Measurements from ENCODE around the gene AR. TPM values are rescaled to one million over a fixed set of nuclear protein-coding genes. Genes with fewer than 3 reads are reported as not detected.

Gene AR
- total RNA-seq, 2 donors from 2014 or later = 1.5 to 2.2 TPM

DNA sequence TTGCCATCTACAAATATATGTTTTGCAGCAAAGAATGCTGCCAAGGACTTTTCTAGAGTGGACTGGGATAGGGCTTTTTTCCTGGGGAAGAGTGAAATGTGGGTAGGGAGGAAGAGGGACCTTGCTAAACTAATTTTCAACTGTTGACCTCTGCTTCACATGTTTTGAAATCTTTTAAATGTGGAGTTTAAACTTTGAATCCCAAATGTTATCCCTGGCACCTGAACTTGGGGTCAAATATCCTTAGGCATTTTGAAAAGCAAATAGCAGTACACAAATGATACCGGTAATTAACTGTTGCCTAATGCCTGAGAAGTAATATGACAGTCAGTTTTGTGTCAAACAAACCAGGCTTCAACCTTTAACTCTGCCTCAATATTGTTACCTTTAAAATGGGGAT lies 7.3 kb upstream of the AR start:
- Histone ChIP-seq H3K9ac (ENCODE audit: extremely low read depth, low read length, poor library complexity, severe bottlenecking) (no peak overlapping the region), H3K4me1 (ENCODE audit: control insufficient read depth, insufficient read depth, low read length) (no peaks in the 10 kb centered on the region), H3K36me3 (ENCODE audit: control insufficient read depth, insufficient read depth, low read length) (no peaks in the 10 kb centered on the region), H3K27ac (ENCODE audit: low read depth, low read length) (no peak overlapping the region), H3K27me3 (ENCODE audit: control insufficient read depth, insufficient read depth, low read length, poor library complexity, severe bottlenecking) (no peaks in the 10 kb centered on the region), H3K9me3 (ENCODE audit: control insufficient read depth, low read length) (no peaks in the 10 kb centered on the region), H3K4me3 (ENCODE audit: low read length) (no peak overlapping the region)
- Mint-ChIP-seq H3K9me3 (peaks cover 37% of the 10 kb centered on the region), H3K36me3 (ENCODE audit: low read depth) (no peaks in the 10 kb centered on the region), H3K27ac (no peak overlapping the region), H3K27me3 (ENCODE audit: insufficient read depth) (peaks cover 5% of the 10 kb centered on the region), H3K4me3 (no peak overlapping the region), H3K4me1 (no peaks in the 10 kb centered on the region)
- 88% methylated on average over 1 of the region's 1 CpG; no CpG with 5 or more reads in 1 of the 2 experiments for WGBS, 2 experiments (ENCODE audit: insufficient coverage in 1 of 2, insufficient read length in 1 of 2)
- DNase-seq = no peak
- TF ChIP-seq, protein P1, sequence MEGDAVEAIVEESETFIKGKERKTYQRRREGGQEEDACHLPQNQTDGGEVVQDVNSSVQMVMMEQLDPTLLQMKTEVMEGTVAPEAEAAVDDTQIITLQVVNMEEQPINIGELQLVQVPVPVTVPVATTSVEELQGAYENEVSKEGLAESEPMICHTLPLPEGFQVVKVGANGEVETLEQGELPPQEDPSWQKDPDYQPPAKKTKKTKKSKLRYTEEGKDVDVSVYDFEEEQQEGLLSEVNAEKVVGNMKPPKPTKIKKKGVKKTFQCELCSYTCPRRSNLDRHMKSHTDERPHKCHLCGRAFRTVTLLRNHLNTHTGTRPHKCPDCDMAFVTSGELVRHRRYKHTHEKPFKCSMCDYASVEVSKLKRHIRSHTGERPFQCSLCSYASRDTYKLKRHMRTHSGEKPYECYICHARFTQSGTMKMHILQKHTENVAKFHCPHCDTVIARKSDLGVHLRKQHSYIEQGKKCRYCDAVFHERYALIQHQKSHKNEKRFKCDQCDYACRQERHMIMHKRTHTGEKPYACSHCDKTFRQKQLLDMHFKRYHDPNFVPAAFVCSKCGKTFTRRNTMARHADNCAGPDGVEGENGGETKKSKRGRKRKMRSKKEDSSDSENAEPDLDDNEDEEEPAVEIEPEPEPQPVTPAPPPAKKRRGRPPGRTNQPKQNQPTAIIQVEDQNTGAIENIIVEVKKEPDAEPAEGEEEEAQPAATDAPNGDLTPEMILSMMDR (conservative IDR thresholded peaks at IDR 0.05) = no peak

DNA sequence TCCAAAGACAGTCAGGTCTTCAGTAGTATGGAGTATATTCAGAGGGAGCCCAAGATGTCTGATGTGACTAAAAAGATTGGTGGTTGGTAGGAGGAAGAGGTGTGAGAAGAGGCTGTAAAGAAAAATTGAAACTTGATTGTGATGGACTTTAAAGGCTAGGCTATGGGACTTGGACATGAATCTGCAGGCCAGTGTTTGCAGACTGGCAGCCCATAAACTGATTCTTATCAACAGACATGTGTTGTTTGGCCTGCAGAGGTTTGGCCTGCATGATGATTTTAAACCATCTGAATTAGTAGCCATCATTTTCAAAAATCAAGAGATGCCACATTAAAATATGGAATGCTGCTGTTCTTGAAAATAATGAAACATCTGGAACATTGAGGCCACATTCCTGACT lies 5.4 kb upstream of the AR start:
- H3K36me3 ChIP-seq (ENCODE audit: control insufficient read depth, insufficient read depth, low read length) = no peaks in the 10 kb centered on the region
- no peak overlapping the region for H3K9ac ChIP-seq (ENCODE audit: extremely low read depth, low read length, poor library complexity, severe bottlenecking)
- TF ChIP-seq, protein P1 (conservative IDR thresholded peaks at IDR 0.05) = no peak
- H3K27me3 Mint-ChIP-seq (ENCODE audit: insufficient read depth) = peaks cover 15% of the 10 kb centered on the region
- H3K27me3 ChIP-seq (ENCODE audit: control insufficient read depth, insufficient read depth, low read length, poor library complexity, severe bottlenecking) = peaks cover 12% of the 10 kb centered on the region
- no peak overlapping the region for H3K4me3 Mint-ChIP-seq
- H3K27ac Mint-ChIP-seq = no peak overlapping the region
- no peaks in the 10 kb centered on the region for H3K4me1 ChIP-seq (ENCODE audit: control insufficient read depth, insufficient read depth, low read length)
- no peak overlapping the region for H3K27ac ChIP-seq (ENCODE audit: low read depth, low read length)
- H3K36me3 Mint-ChIP-seq (ENCODE audit: low read depth) = no peaks in the 10 kb centered on the region
- peaks cover 38% of the 10 kb centered on the region for H3K9me3 Mint-ChIP-seq
- H3K4me3 ChIP-seq (ENCODE audit: low read length) = no peak overlapping the region
- H3K9me3 ChIP-seq (ENCODE audit: control insufficient read depth, low read length) = no peaks in the 10 kb centered on the region
- DNase-seq = no peak
- H3K4me1 Mint-ChIP-seq = no peaks in the 10 kb centered on the region

DNA sequence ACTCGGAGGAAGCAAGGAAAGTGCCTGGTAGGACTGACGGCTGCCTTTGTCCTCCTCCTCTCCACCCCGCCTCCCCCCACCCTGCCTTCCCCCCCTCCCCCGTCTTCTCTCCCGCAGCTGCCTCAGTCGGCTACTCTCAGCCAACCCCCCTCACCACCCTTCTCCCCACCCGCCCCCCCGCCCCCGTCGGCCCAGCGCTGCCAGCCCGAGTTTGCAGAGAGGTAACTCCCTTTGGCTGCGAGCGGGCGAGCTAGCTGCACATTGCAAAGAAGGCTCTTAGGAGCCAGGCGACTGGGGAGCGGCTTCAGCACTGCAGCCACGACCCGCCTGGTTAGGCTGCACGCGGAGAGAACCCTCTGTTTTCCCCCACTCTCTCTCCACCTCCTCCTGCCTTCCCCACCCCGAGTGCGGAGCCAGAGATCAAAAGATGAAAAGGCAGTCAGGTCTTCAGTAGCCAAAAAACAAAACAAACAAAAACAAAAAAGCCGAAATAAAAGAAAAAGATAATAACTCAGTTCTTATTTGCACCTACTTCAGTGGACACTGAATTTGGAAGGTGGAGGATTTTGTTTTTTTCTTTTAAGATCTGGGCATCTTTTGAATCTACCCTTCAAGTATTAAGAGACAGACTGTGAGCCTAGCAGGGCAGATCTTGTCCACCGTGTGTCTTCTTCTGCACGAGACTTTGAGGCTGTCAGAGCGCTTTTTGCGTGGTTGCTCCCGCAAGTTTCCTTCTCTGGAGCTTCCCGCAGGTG lies 637 bp downstream of the AR start:
- Mint-ChIP-seq H3K9me3 (peaks cover 47% of the 10 kb centered on the region), H3K4me1 (peaks cover 9% of the 10 kb centered on the region), H3K4me3 (peak overlapping the region; percentile 49), H3K27ac (no peak overlapping the region), H3K36me3 (ENCODE audit: low read depth) (no peaks in the 10 kb centered on the region), H3K27me3 (ENCODE audit: insufficient read depth) (peaks cover 63% of the 10 kb centered on the region)
- DNase-seq = no peak
- Histone ChIP-seq H3K9me3 (ENCODE audit: control insufficient read depth, low read length) (no peaks in the 10 kb centered on the region), H3K9ac (ENCODE audit: extremely low read depth, low read length, poor library complexity, severe bottlenecking) (no peak overlapping the region), H3K36me3 (ENCODE audit: control insufficient read depth, insufficient read depth, low read length) (no peaks in the 10 kb centered on the region), H3K27ac (ENCODE audit: low read depth, low read length) (peak overlapping the region; percentile 77), H3K4me3 (ENCODE audit: low read length) (peak overlapping the region; percentile 67), H3K4me1 (ENCODE audit: control insufficient read depth, insufficient read depth, low read length) (no peaks in the 10 kb centered on the region), H3K27me3 (ENCODE audit: control insufficient read depth, insufficient read depth, low read length, poor library complexity, severe bottlenecking) (peaks cover 63% of the 10 kb centered on the region)
- 0 to 1% methylated on average over 1 to 20 of the region's 30 CpGs for WGBS, 2 experiments (ENCODE audit: insufficient coverage in 1 of 2, insufficient read length in 1 of 2)
- TF ChIP-seq, protein P1 (conservative IDR thresholded peaks at IDR 0.05) = no peak
